Transverse colon (tissue), 4 donors: ENCODE data around the gene METTL5. TPM values are rescaled to one million over a fixed set of nuclear protein-coding genes. Genes with fewer than 3 reads are reported as not detected.

Experiments
- DNase-seq: peaks from one replicate; pipeline ENCODE4 v3.0.0-alpha.2; 2019
- H3K27ac ChIP-seq, 4 donors: fragments of 200-600 bp; sonication (generic); 2 replicates each; pipeline ENCODE4 v1.5.1; 2016 to 2018; ENCODE audit warnings: inconsistent platforms in 4 of 4
- H3K27me3 ChIP-seq: fragments of 200-600 bp; sonication (generic); 2 replicates; pipeline ENCODE4 v1.5.1; 2017; ENCODE audit warnings: inconsistent platforms
- H3K36me3 ChIP-seq, 4 donors: fragments of 200-600 bp; sonication (generic); 2 replicates each; pipeline ENCODE4 v1.5.1; 2017 to 2019; ENCODE audit warnings: inconsistent platforms in 4 of 4
- H3K4me1 ChIP-seq, 4 donors: fragments of 200-600 bp; sonication (generic); 2 replicates each; pipeline ENCODE4 v1.5.1; 2017 to 2020; ENCODE audit warnings: inconsistent platforms in 4 of 4
- H3K4me3 ChIP-seq, 4 donors: fragments of 200-600 bp; sonication (generic); 1 replicate in 1 of 4; 2 replicates in 3 of 4; pipeline versions ENCODE4 v1.5.1 to v1.6.1; 2017 to 2019; ENCODE audit warnings: inconsistent platforms in 4 of 4
- H3K9me3 ChIP-seq, 2 donors: fragments of 200-600 bp; sonication (generic); 2 replicates each; pipeline ENCODE4 v1.5.1; 2017 to 2019; ENCODE audit warnings: inconsistent platforms in 2 of 2
- CTCF ChIP-seq, 5 experiments: fragments of 200-600 bp in 3 of 5; fragments of 450-650 bp in 2 of 5; sonication (generic) in 3 of 5; IDR thresholded peaks; 1 replicate in 2 of 5; 2 replicates in 3 of 5; pipeline ENCODE4 v1.5.1; 2016 to 2017; ENCODE audit warnings: antibody characterized with exemption in 5 of 5, inconsistent platforms in 3 of 5, mild to moderate bottlenecking in 2 of 5, moderate library complexity in 1 of 5
- EP300 ChIP-seq: sonication (generic); formaldehyde crosslinking; IDR thresholded peaks from one replicate; pipeline ENCODE4 v1.6.1; 2017; ENCODE audit warnings: antibody characterized with exemption, low read depth
- POLR2A ChIP-seq: fragments of 450-650 bp; IDR thresholded peaks from one replicate; pipeline ENCODE4 v1.6.1; 2016; ENCODE audit warnings: antibody characterized with exemption, mild to moderate bottlenecking, moderate library complexity
- POLR2AphosphoS5 ChIP-seq, 3 donors: sonication (generic); formaldehyde crosslinking; IDR thresholded peaks; one replicate each; pipeline ENCODE4 v1.6.1; 2016; ENCODE audit warnings: antibody characterized with exemption in 3 of 3
- WGBS, 2 donors: methylation state at CpG; one replicate each; pipeline ENCODE4 v1.1.5; 2018; ENCODE audit warnings: low coverage in 1 of 2; 5-methylcytosine and 5-hydroxymethylcytosine counted together
- in situ Hi-C, 4 donors: fragments of 200-750 bp; cut with MboI; loops; one replicate each; pipeline versions ENCODE4 v1.15.0 to v1.15.1; 2017; ENCODE audit warnings: low sequenced_read_pairs in 3 of 4, low pct_ligation_motif_present in 1 of 4, low pct_unique_long_range_greater_than_20kb in 1 of 4
- intact Hi-C: fragments of 100-400 bp; cut with DNase I; formaldehyde crosslinking; loops from one replicate; pipeline ENCODE4 v1.15.1; 2023; ENCODE audit warnings: low total_unique reads
- total RNA-seq, 4 donors: library from RNA; depleted of rRNA; stranded (reverse); fragments of >200 nt; gene quantifications; one replicate each; pipeline ENCODE4 v1.1.0, GENCODE V29; 2016

Gene METTL5
- total RNA-seq, 4 donors from 2014 or later, result 10.5 to 35.7 (median 34.1) TPM; not detected in 1

DNA sequence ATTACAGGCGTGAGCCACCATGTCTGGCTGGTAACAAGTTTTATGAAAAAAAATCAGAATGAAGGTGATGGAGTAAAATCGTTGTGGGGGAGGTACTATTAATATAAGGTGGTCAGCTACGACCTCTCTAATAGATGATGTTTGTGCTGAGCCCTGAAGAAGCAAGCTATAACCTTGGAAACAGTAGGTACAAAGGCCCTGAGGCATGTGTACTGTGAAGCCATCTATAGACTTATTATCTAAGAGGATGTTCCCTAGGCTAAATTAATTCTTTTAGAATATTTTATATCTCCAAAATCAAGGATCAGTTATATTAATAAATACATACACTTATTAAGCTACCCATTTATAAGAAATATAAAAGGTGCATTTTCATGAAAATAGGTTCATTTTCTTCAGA, 49.4 kb downstream of the METTL5 start:
- Histone ChIP-seq H3K27ac (peak overlapping the region in 1 of 4 donors; percentile 18), H3K4me1 (no peaks in the 10 kb centered on the region), H3K9me3 (no peaks in the 10 kb centered on the region), H3K4me3 (no peak overlapping the region), H3K36me3 (no peaks in the 10 kb centered on the region), H3K27me3 (no peaks in the 10 kb centered on the region)
- DNase-seq, result no peak
- WGBS, 2 donors, result 83 to 91% methylated on average over 3 of the region's 3 CpGs
- intact Hi-C loops, result no loop called here
- no peak for TF ChIP-seq POLR2A
- TF ChIP-seq CTCF (IDR thresholded peaks at IDR 0.05), result no peak
- TF ChIP-seq EP300, result no peak
- no peak for TF ChIP-seq POLR2AphosphoS5 (IDR thresholded peaks at IDR 0.05)
- in situ Hi-C loops, result no loop called here

DNA sequence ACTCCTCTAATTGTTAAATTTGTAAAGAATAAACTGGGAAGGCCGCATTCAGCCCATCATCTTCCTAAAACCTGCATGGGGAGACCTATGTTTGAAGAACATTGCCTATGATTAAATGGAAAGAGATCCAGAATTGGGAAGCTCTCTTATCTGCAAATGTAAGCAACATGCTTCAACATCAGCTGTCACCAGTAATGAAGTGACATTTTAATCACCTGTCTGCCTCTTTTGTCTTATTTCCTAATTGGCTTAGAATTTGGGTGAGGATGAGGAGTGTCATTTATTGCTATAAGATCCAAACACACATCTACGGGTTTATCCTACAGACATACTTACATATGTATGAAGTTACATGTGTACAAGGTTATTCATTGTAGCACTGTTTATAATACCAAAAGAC, 52.1 kb downstream of the METTL5 start:
- DNase-seq, result no peak
- H3K27ac ChIP-seq, result no peak overlapping the region
- TF ChIP-seq POLR2A (no peak), EP300 (no peak), CTCF (IDR thresholded peaks at IDR 0.05) (no peak), POLR2AphosphoS5 (IDR thresholded peaks at IDR 0.05) (no peak)
- peaks cover 0 to 5% (median 0%) of the 10 kb centered on the region in 4 donors for H3K4me1 ChIP-seq
- no peaks in the 10 kb centered on the region for H3K9me3 ChIP-seq
- H3K4me3 ChIP-seq, result no peak overlapping the region
- WGBS, 2 donors, result 91 to 92% methylated on average over 2 of the region's 2 CpGs
- H3K27me3 ChIP-seq, result peaks cover 19% of the 10 kb centered on the region
- H3K36me3 ChIP-seq, result no peaks in the 10 kb centered on the region
- intact Hi-C loops, result no loop called here
- in situ Hi-C loops, result no loop called here

- Histone ChIP-seq H3K4me3 (no peak overlapping the region), H3K27me3 (peaks cover 19% of the 10 kb centered on the region), H3K4me1 (peaks cover 0 to 5% (median 1%) of the 10 kb centered on the region in 4 donors), H3K9me3 (no peaks in the 10 kb centered on the region), H3K27ac (no peak overlapping the region), H3K36me3 (no peaks in the 10 kb centered on the region)
- 88 to 100% methylated on average over 1 to 2 of the region's 2 CpGs for WGBS, 2 donors
- in situ Hi-C loops, result no loop called here
- intact Hi-C loops, result no loop called here
- TF ChIP-seq POLR2A, result no peak
- no peak for DNase-seq
These were observed 53.1 kb downstream of the METTL5 start for GRCh38 chr2:169771612-169772011.

DNA sequence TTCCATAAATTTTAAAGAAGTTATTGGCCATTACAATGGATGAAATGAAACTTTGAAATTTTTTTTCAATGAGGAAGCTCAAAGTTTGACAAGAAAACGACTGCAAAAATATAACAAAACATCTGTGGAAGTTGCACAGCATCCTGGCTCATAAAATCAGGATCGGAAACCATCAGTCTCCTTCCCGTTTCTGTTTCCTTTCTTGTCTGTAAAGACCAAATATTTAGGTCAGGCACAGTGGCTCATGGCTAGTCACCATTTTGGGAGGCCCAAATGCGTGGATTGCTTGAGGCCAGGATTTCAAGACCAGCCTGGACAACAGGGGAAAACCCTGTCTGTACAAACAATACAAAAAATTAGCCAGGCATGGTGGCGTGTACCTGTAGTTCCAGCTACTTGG, 53.7 kb downstream of the METTL5 start:
- peaks cover 0 to 5% (median 1%) of the 10 kb centered on the region in 4 donors for H3K4me1 ChIP-seq
- 64 to 77% methylated on average over 4 to 5 of the region's 5 CpGs for WGBS, 2 donors
- in situ Hi-C loops (no loop called here), intact Hi-C loops (no loop called here)
- no peak overlapping the region for H3K4me3 ChIP-seq
- H3K9me3 ChIP-seq, result no peaks in the 10 kb centered on the region
- DNase-seq, result no peak
- TF ChIP-seq CTCF (IDR thresholded peaks at IDR 0.05), result no peak
- TF ChIP-seq EP300, result no peak
- TF ChIP-seq POLR2AphosphoS5 (IDR thresholded peaks at IDR 0.05), result no peak
- no peak for TF ChIP-seq POLR2A
- peaks cover 19% of the 10 kb centered on the region for H3K27me3 ChIP-seq
- H3K27ac ChIP-seq, result no peak overlapping the region
- H3K36me3 ChIP-seq, result no peaks in the 10 kb centered on the region
